ENCODE measurements around the gene RAB11FIP4.

RAB11FIP4 gene

GRCh38 chr17:31494259-31495021 lies 103.0 kb downstream of the RAB11FIP4 start:
- H3F3A ChIP-seq (ENCODE audit: control insufficient read depth, insufficient read depth) = peaks cover 15% of the 10 kb centered on the region
- H3K4me3 ChIP-seq (ENCODE audit: low read length) = peak overlapping the region; percentile 92
- peak overlapping the region; percentile 95 for H3K27ac ChIP-seq (ENCODE audit: low read depth, low read length)
- H3K9me2 ChIP-seq (replicated peaks; ENCODE audit: control insufficient read depth, low read length) = no peaks in the 10 kb centered on the region
- TF ChIP-seq EZH2phosphoT487 (IDR thresholded peaks at IDR 0.05; ENCODE audit: borderline replicate concordance, low read length) (no peak), CTCF (IDR thresholded peaks at IDR 0.05; ENCODE audit: low read depth, low read length, poor library complexity, severe bottlenecking) (no peak)
- no peaks in the 10 kb centered on the region for H3K27me3 ChIP-seq (ENCODE audit: control insufficient read depth, low read length)
- H3K36me3 ChIP-seq (ENCODE audit: control insufficient read depth, low read length) = no peaks in the 10 kb centered on the region
- H4K20me1 ChIP-seq (ENCODE audit: control insufficient read depth, insufficient read depth, low read depth, low read length) = no peaks in the 10 kb centered on the region
- peaks cover 82% of the 10 kb centered on the region for H3K79me2 ChIP-seq (ENCODE audit: control insufficient read depth, low read length)
- no peaks in the 10 kb centered on the region for H3K9me3 ChIP-seq (ENCODE audit: control insufficient read depth, insufficient read depth, low read length)
- H3K4me2 ChIP-seq (ENCODE audit: low read length) = peak overlapping the region; percentile 77
- H3K4me1 ChIP-seq (ENCODE audit: control insufficient read depth, low read length) = peaks cover 73% of the 10 kb centered on the region

- no peaks in the 10 kb centered on the region for H3K9me3 ChIP-seq (ENCODE audit: control insufficient read depth, insufficient read depth, low read length)
- H3K27me3 ChIP-seq (ENCODE audit: control insufficient read depth, low read length) = no peaks in the 10 kb centered on the region
- peaks cover 15% of the 10 kb centered on the region for H3F3A ChIP-seq (ENCODE audit: control insufficient read depth, insufficient read depth)
- H3K79me2 ChIP-seq (ENCODE audit: control insufficient read depth, low read length) = peaks cover 74% of the 10 kb centered on the region
- no peaks in the 10 kb centered on the region for H3K9me2 ChIP-seq (replicated peaks; ENCODE audit: control insufficient read depth, low read length)
- H3K4me1 ChIP-seq (ENCODE audit: control insufficient read depth, low read length) = peaks cover 65% of the 10 kb centered on the region
- TF ChIP-seq CTCF (IDR thresholded peaks at IDR 0.05; ENCODE audit: low read depth, low read length, poor library complexity, severe bottlenecking) = no peak
- no peak for TF ChIP-seq EZH2phosphoT487 (IDR thresholded peaks at IDR 0.05; ENCODE audit: borderline replicate concordance, low read length)
- peak overlapping the region; percentile 69 for H3K4me3 ChIP-seq (ENCODE audit: low read length)
- H3K4me2 ChIP-seq (ENCODE audit: low read length) = peak overlapping the region; percentile 77
- peak overlapping the region; percentile 95 for H3K27ac ChIP-seq (ENCODE audit: low read depth, low read length)
- no peaks in the 10 kb centered on the region for H3K36me3 ChIP-seq (ENCODE audit: control insufficient read depth, low read length)
- H4K20me1 ChIP-seq (ENCODE audit: control insufficient read depth, insufficient read depth, low read depth, low read length) = no peaks in the 10 kb centered on the region
Observed at GRCh38 chr17:31495022-31495885, 103.8 kb downstream of the RAB11FIP4 start.

GRCh38 chr17:31496097-31496496 lies 104.6 kb downstream of the RAB11FIP4 start:
- no peaks in the 10 kb centered on the region for H4K20me1 ChIP-seq (ENCODE audit: control insufficient read depth, insufficient read depth, low read depth, low read length)
- peak overlapping the region; percentile 95 for H3K27ac ChIP-seq (ENCODE audit: low read depth, low read length)
- H3K79me2 ChIP-seq (ENCODE audit: control insufficient read depth, low read length) = peaks cover 65% of the 10 kb centered on the region
- TF ChIP-seq EZH2phosphoT487 (IDR thresholded peaks at IDR 0.05; ENCODE audit: borderline replicate concordance, low read length) (no peak), CTCF (IDR thresholded peaks at IDR 0.05; ENCODE audit: low read depth, low read length, poor library complexity, severe bottlenecking) (no peak)
- H3K4me3 ChIP-seq (ENCODE audit: low read length) = peak overlapping the region; percentile 69
- H3F3A ChIP-seq (ENCODE audit: control insufficient read depth, insufficient read depth) = peaks cover 15% of the 10 kb centered on the region
- peaks cover 56% of the 10 kb centered on the region for H3K4me1 ChIP-seq (ENCODE audit: control insufficient read depth, low read length)
- H3K27me3 ChIP-seq (ENCODE audit: control insufficient read depth, low read length) = no peaks in the 10 kb centered on the region
- no peaks in the 10 kb centered on the region for H3K9me3 ChIP-seq (ENCODE audit: control insufficient read depth, insufficient read depth, low read length)
- H3K9me2 ChIP-seq (replicated peaks; ENCODE audit: control insufficient read depth, low read length) = no peaks in the 10 kb centered on the region
- H3K4me2 ChIP-seq (ENCODE audit: low read length) = peak overlapping the region; percentile 77
- H3K36me3 ChIP-seq (ENCODE audit: control insufficient read depth, low read length) = no peaks in the 10 kb centered on the region
